Erythroblast (primary cell): ENCODE measurements around the gene MACROD2.

Experiments used
- GATA1 ChIP-seq: IDR thresholded peaks from 2 replicates; pipeline ENCODE4 v1.6.1; 2011; ENCODE audit warnings: low read depth, mild to moderate bottlenecking, control low read depth, low read length, moderate library complexity
- POLR2A ChIP-seq: IDR thresholded peaks from 2 replicates; pipeline ENCODE4 v1.6.1; 2011; ENCODE audit warnings: mild to moderate bottlenecking, low read length

DNA sequence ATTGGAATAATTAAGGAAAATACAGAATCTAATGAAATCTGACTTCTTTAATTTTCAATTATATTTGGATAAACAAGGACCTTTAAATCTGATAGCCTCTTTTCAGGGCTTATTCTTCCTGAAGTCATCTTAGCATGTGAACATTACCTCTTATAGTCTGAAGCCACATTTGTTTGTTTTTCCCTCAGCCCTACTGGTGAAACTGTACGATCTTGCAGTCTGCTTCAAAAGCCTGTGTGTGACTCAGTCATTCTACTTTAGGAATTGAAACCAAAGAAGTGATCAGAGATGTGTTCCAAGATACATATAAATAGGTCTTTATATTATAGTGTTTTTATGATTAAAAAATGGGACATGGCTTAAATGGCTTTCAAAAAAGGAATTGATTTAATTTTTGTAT is 67.5 kb downstream of the MACROD2 start:
- TF ChIP-seq POLR2A (no peak), GATA1 (no peak)
